SK-N-SH treated with all-trans-retinoic acid at 6 μM for 48 hours (cell line): ENCODE measurements around the gene CAND2.

ENCODE experiments used
- ZC3H10 ChIP-seq: fragments of 250-450 bp; sonication (Bioruptor Pico); IDR thresholded peaks from 2 replicates; pipeline ENCODE4 v1.5.1; 2021; ENCODE audit warnings: mild to moderate bottlenecking, moderate library complexity
- ZNF70 ChIP-seq: fragments of 450-650 bp; formaldehyde crosslinking; IDR thresholded peaks from 2 replicates; pipeline ENCODE4 v1.5.0; 2020; ENCODE audit warnings: mild to moderate bottlenecking, moderate library complexity
- ZNF8 ChIP-seq: fragments of 450-650 bp; formaldehyde crosslinking; IDR thresholded peaks from 2 replicates; pipeline ENCODE4 v1.5.0; 2020; ENCODE audit warnings: mild to moderate bottlenecking, moderate library complexity

DNA sequence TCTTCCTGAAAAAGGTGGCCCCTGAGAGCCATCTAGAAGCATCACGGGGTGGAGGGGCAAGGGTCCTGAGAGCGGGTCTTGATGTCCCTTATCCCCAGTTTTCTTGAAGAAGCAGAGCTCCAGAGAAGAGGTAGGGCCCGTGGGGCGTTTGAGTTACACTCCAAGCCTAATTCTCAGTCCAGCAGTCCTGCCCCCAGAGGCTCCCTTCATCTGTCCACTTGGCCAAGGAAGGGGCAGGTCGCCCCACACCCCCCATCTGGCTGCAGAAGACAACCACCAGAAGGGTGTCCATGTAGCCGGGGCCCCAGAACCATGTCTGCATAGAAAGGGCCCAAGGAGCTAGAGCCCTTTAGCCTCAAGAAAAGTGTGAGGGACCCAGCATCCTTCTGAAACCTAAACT is 70.4 kb downstream of the CAND2 start:
- TF ChIP-seq ZNF8 (CRISPR knock-in tag) (no peak), ZC3H10 (no peak), ZNF70 (CRISPR knock-in tag) (no peak)
